IMR-90 (cell line): ENCODE data around the gene HDX. TPM values are rescaled to one million over a fixed set of nuclear protein-coding genes. Genes with fewer than 3 reads are reported as not detected.

Source experiments
- ATAC-seq: fragments of 200-7000 bp; cut with Tn5 transposase; 2 replicates; pipeline ENCODE4 v1.9.1; 2020; ENCODE audit warnings: low read depth, mild to moderate bottlenecking, moderate library complexity
- BruUV-seq: library from RNA; stranded (reverse); fragments of 400-500 nt; replicated peaks from 2 replicates; lab custom pipeline; 2021; lab: Mats Ljungman, UMichigan
- CTCF ChIA-PET: fragments of 300-600 bp; formaldehyde crosslinking; extraction: SDS; loops from one replicate; lab custom pipeline; 2021; ENCODE audit warnings: antibody characterized with exemption; lab: Yijun Ruan, JAX
- POLR2A ChIA-PET: fragments of 300-600 bp; sonication (Branson Sonifier 250); formaldehyde crosslinking; loops from one replicate; lab custom pipeline; 2022; ENCODE audit warnings: antibody characterized with exemption; ENCODE audit not compliant: unreplicated experiment; lab: Charles Lee
- DNase-seq: peaks from one replicate; pipeline ENCODE4 v3.0.0; 2013
- H2AFZ ChIP-seq: replicated peaks from 2 replicates; pipeline ENCODE3; 2013; ENCODE audit warnings: low read length, mild to moderate bottlenecking; ENCODE audit not compliant: poor library complexity
- H2AK5ac ChIP-seq: 2 replicates; pipeline ENCODE4 v1.6.1; 2013; ENCODE audit warnings: low read depth, low read length, inconsistent platforms
- H2AK9ac ChIP-seq: replicated peaks from 2 replicates; pipeline ENCODE3; 2013; ENCODE audit warnings: mild to moderate bottlenecking, low read depth, low read length, moderate library complexity; ENCODE audit not compliant: poor library complexity
- H2BK120ac ChIP-seq: 2 replicates; pipeline ENCODE4 v1.6.1; 2013; ENCODE audit warnings: low read depth, low read length, inconsistent platforms
- H2BK15ac ChIP-seq: 3 replicates; pipeline ENCODE4 v1.6.1; 2013; ENCODE audit warnings: low read depth, low read length, inconsistent platforms
- H2BK20ac ChIP-seq: 2 replicates; pipeline ENCODE4 v1.6.1; 2013; ENCODE audit warnings: low read depth, mild to moderate bottlenecking, inconsistent platforms, low read length, moderate library complexity
- H2BK5ac ChIP-seq: 2 replicates; pipeline ENCODE4 v1.6.1; 2013; ENCODE audit warnings: mild to moderate bottlenecking, low read depth, low read length, inconsistent platforms; ENCODE audit not compliant: poor library complexity, severe bottlenecking
- H3K14ac ChIP-seq: replicated peaks from 2 replicates; pipeline ENCODE4 v1.6.1; 2013; ENCODE audit warnings: low read depth, low read length, inconsistent platforms
- H3K18ac ChIP-seq: 2 replicates; pipeline ENCODE4 v1.6.1; 2013; ENCODE audit warnings: low read depth, low read length, control low read depth
- H3K23ac ChIP-seq: 2 replicates; pipeline ENCODE4 v1.6.1; 2013; ENCODE audit warnings: low read depth, low read length, inconsistent platforms
- H3K27ac ChIP-seq: 2 replicates; pipeline ENCODE4 v1.5.1; 2013; ENCODE audit warnings: mild to moderate bottlenecking, control low read depth, low read length; ENCODE audit not compliant: insufficient read depth
- H3K27me3 ChIP-seq: 2 replicates; pipeline ENCODE4 v1.6.1; 2013; ENCODE audit warnings: low read length; ENCODE audit not compliant: control insufficient read depth, insufficient read depth
- H3K36me3 ChIP-seq: 2 replicates; pipeline ENCODE4 v1.6.1; 2013; ENCODE audit warnings: low read length, mixed read lengths; ENCODE audit not compliant: control insufficient read depth, insufficient read depth
- H3K4ac ChIP-seq: 2 replicates; pipeline ENCODE4 v1.6.1; 2013; ENCODE audit warnings: low read depth, low read length, inconsistent platforms
- H3K4me1 ChIP-seq: 2 replicates; pipeline ENCODE4 v1.6.1; 2013; ENCODE audit warnings: low read length, mixed read lengths; ENCODE audit not compliant: control insufficient read depth, insufficient read depth
- H3K4me2 ChIP-seq: 2 replicates; pipeline ENCODE4 v1.6.1; 2013; ENCODE audit warnings: low read depth, mild to moderate bottlenecking, control low read depth, low read length, moderate library complexity
- H3K4me3 ChIP-seq: 2 replicates; pipeline ENCODE4 v1.5.1; 2013; ENCODE audit warnings: low read depth, mild to moderate bottlenecking, control low read depth, low read length, moderate library complexity; ENCODE audit not compliant: insufficient read depth
- H3K56ac ChIP-seq: 2 replicates; pipeline ENCODE4 v1.6.1; 2013; ENCODE audit warnings: low read length, inconsistent platforms; ENCODE audit not compliant: insufficient read depth; ENCODE audit errors: extremely low read depth
- H3K79me1 ChIP-seq, 2 experiments: 2 replicates each; pipeline ENCODE4 v1.6.1; 2013; ENCODE audit warnings: low read length in 2 of 2, inconsistent platforms in 1 of 2, low read depth in 1 of 2
- H3K9ac ChIP-seq: 2 replicates; pipeline ENCODE4 v1.6.1; 2013; ENCODE audit warnings: low read depth, low read length, control low read depth
- H3K9me1 ChIP-seq: 2 replicates; pipeline ENCODE4 v1.6.1; 2013; ENCODE audit warnings: low read length, inconsistent platforms; ENCODE audit not compliant: insufficient read depth
- H3K9me3 ChIP-seq: 2 replicates; pipeline ENCODE4 v1.6.1; 2013; ENCODE audit warnings: low read length; ENCODE audit not compliant: control insufficient read depth, insufficient read depth
- H4K20me1 ChIP-seq: 2 replicates; pipeline ENCODE4 v1.6.1; 2013; ENCODE audit warnings: low read length, inconsistent platforms; ENCODE audit not compliant: insufficient read depth
- H4K5ac ChIP-seq: 2 replicates; pipeline ENCODE4 v1.6.1; 2013; ENCODE audit warnings: mild to moderate bottlenecking, low read depth, low read length, control low read depth
- H4K8ac ChIP-seq, 2 experiments: 2 replicates each; pipeline ENCODE4 v1.6.1; 2013; ENCODE audit warnings: low read depth in 2 of 2, low read length in 2 of 2, control low read depth in 1 of 2, inconsistent platforms in 1 of 2
- H4K91ac ChIP-seq: 2 replicates; pipeline ENCODE4 v1.6.1; 2013; ENCODE audit warnings: low read depth, low read length, inconsistent platforms; ENCODE audit not compliant: insufficient read depth
- CHD1 ChIP-seq: IDR thresholded peaks from 2 replicates; pipeline ENCODE4 v1.6.1; 2012; ENCODE audit warnings: low read depth, low read length, improper control_type of control experiment
- NFE2L2 ChIP-seq: fragments of 150-350 bp; IDR thresholded peaks from 2 replicates; pipeline ENCODE4 v1.6.1; 2016; ENCODE audit warnings: low read depth, mild to moderate bottlenecking, low read length
- POLR2A ChIP-seq: IDR thresholded peaks from 2 replicates; pipeline ENCODE4 v1.6.1; 2012; ENCODE audit warnings: mild to moderate bottlenecking, low read depth, low read length
- SMC3 ChIP-seq: fragments of 150-350 bp; IDR thresholded peaks from 2 replicates; pipeline ENCODE4 v1.6.1; 2016; ENCODE audit warnings: low read depth, mild to moderate bottlenecking, antibody characterized with exemption, low read length, moderate library complexity
- dilution Hi-C: fragments of 300-500 bp; cut with HindIII; formaldehyde crosslinking; loops from one replicate; pipeline ENCODE4 v1.14.3; 2018; ENCODE audit warnings: low sequenced_read_pairs; ENCODE audit not compliant: unreplicated experiment
- in situ Hi-C: fragments of 300-500 bp; cut with MboI; formaldehyde crosslinking; loops from 3 replicates; pipeline ENCODE4 v1.14.3; 2019; ENCODE audit warnings: low sequenced_read_pairs, inconsistent platforms, mixed read lengths
- intact Hi-C: fragments of 100-400 bp; cut with micrococcal nuclease; formaldehyde crosslinking; loops from 2 replicates; pipeline ENCODE4 v1.10.0; 2022
- polyA plus RNA-seq, 3 experiments: library from polyadenylated mRNA; depleted of rRNA; stranded (reverse); fragments of >200 nt; gene quantifications; 2 replicates each; pipeline ENCODE4 v1.2.3, GENCODE V29; 2012; ENCODE audit warnings: low replicate concordance in 1 of 3
- total RNA-seq: library from RNA; depleted of rRNA; stranded (reverse); fragments of >200 nt; gene quantifications from 2 replicates; pipeline ENCODE4 v1.2.3, GENCODE V29; 2012
- TF ChIP-seq, protein P1 (sequence below): fragments of 150-350 bp; IDR thresholded peaks from 2 replicates; pipeline ENCODE4 v1.6.1; 2017; ENCODE audit warnings: mild to moderate bottlenecking, antibody characterized with exemption, low read length, low read depth
- TF ChIP-seq, protein P2 (sequence below): fragments of 150-350 bp; IDR thresholded peaks from 2 replicates; pipeline ENCODE4 v1.6.1; 2016; ENCODE audit warnings: low read depth, mild to moderate bottlenecking, low read length, moderate library complexity, borderline replicate concordance

Gene HDX
- total and polyA plus RNA-seq, 2 of the 4 experiments (the other 2 are of a cell fraction): 1.8 to 11.8 TPM

DNA sequence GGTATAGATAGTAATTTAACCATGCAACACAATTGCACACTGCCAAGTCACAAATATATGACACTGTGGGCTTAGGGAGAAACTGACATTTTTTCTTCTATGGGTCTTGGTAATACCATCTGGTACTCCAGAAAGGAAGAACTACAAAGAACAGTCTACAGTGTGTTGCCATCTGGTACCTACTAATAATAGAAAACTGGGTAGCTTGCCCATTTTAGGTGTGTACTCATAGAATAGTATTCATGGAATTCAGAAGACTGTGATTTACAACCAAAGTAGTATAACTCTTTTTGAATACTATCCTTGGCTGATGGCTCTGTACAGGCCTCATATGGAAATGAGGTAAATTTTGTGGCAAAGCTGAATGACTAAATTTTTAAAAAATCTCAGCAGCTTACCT lies 181.6 kb downstream of the HDX start:
- Histone ChIP-seq H3K27me3 (no peaks in the 10 kb centered on the region), H2AK9ac (no peak overlapping the region), H2BK5ac (no peak overlapping the region), H2AK5ac (no peak overlapping the region), H3K36me3 (no peaks in the 10 kb centered on the region), H3K9ac (no peak overlapping the region), H4K91ac (no peak overlapping the region), H3K27ac (no peak overlapping the region), H3K4me2 (no peak overlapping the region), H3K4me3 (no peak overlapping the region), H3K14ac (no peak overlapping the region), H3K56ac (no peak overlapping the region), H4K20me1 (no peaks in the 10 kb centered on the region), H4K8ac (no peak overlapping the region), H3K9me1 (no peaks in the 10 kb centered on the region), H3K23ac (no peak overlapping the region), H2AFZ (no peak overlapping the region), H3K4me1 (no peaks in the 10 kb centered on the region), H3K9me3 (no peaks in the 10 kb centered on the region), H2BK15ac (no peak overlapping the region), H2BK120ac (no peak overlapping the region), H2BK20ac (no peak overlapping the region), H3K4ac (no peak overlapping the region), H3K79me1 (no peaks in the 10 kb centered on the region), H4K5ac (no peak overlapping the region), H3K18ac (no peak overlapping the region)
- ATAC-seq (no peak), DNase-seq (peak; percentile 2)
- in situ Hi-C loops: no loop called here
- intact Hi-C loops: no loop called here
- ChIA-PET POLR2A (no interaction called here), CTCF (no interaction called here)
- no TSS peak for BruUV-seq
- TF ChIP-seq CHD1: no peak
- no peak for TF ChIP-seq NFE2L2
- TF ChIP-seq SMC3: no peak
- TF ChIP-seq, protein P1, sequence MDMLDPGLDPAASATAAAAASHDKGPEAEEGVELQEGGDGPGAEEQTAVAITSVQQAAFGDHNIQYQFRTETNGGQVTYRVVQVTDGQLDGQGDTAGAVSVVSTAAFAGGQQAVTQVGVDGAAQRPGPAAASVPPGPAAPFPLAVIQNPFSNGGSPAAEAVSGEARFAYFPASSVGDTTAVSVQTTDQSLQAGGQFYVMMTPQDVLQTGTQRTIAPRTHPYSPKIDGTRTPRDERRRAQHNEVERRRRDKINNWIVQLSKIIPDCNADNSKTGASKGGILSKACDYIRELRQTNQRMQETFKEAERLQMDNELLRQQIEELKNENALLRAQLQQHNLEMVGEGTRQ: no peak
- no peak for TF ChIP-seq POLR2A
- TF ChIP-seq, protein P2, sequence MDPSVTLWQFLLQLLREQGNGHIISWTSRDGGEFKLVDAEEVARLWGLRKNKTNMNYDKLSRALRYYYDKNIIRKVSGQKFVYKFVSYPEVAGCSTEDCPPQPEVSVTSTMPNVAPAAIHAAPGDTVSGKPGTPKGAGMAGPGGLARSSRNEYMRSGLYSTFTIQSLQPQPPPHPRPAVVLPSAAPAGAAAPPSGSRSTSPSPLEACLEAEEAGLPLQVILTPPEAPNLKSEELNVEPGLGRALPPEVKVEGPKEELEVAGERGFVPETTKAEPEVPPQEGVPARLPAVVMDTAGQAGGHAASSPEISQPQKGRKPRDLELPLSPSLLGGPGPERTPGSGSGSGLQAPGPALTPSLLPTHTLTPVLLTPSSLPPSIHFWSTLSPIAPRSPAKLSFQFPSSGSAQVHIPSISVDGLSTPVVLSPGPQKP: no peak
- dilution Hi-C loops: no loop called here
